ENCODE data around the gene SAFB2.

The SAFB2 gene

DNA sequence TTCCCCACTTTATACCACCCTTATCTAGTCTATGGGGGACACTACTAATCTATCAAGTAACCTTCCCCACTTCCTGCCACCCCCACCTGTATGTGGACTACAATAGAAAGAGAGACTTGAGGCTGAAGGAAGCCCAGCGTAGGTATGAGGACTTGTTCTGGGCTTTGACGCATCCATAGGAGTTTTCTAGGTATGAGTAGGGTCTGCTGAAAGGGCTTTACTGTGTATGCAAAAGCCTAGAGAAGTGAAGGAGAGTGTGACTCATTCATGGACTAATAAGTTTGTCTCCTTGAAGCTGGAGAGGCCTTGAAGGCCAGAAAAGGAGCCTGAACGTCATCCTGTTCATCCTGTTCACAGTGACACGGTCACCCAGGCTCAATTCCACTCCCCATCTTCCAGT lies 76.6 kb downstream of the SAFB2 start:
- no peak for DNase-seq (ENCODE audit: low spot score)
- in situ Hi-C loops (cut with MboI; ENCODE audit: low sequenced_read_pairs, unreplicated experiment): no loop called here
- TF ChIP-seq, protein P1, sequence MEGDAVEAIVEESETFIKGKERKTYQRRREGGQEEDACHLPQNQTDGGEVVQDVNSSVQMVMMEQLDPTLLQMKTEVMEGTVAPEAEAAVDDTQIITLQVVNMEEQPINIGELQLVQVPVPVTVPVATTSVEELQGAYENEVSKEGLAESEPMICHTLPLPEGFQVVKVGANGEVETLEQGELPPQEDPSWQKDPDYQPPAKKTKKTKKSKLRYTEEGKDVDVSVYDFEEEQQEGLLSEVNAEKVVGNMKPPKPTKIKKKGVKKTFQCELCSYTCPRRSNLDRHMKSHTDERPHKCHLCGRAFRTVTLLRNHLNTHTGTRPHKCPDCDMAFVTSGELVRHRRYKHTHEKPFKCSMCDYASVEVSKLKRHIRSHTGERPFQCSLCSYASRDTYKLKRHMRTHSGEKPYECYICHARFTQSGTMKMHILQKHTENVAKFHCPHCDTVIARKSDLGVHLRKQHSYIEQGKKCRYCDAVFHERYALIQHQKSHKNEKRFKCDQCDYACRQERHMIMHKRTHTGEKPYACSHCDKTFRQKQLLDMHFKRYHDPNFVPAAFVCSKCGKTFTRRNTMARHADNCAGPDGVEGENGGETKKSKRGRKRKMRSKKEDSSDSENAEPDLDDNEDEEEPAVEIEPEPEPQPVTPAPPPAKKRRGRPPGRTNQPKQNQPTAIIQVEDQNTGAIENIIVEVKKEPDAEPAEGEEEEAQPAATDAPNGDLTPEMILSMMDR (IDR thresholded peaks at IDR 0.05; ENCODE audit: borderline replicate concordance, control extremely low read depth, extremely low read depth, insufficient read depth, missing control alignments): no peak

DNA sequence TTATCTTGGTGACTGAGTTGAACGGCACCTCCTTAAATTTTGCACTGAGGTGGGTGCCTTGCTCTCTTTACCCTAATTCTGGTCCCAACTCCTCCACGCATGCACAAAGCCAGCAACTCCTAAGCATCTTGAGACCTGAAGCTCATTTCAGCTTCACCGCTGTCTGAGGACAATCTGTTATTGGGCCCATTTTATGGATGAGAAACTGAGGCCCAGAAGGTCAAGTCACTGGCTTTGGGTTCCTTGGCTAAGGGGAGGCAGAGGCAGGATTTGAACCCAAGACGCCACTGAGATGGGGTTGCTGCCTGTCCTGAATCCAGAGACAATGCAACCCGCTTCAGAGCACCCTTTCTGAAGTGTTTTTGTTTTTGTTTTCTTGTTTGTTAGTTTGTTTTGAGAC lies 77.5 kb downstream of the SAFB2 start:
- no peak for DNase-seq (ENCODE audit: low spot score)
- in situ Hi-C loops (cut with MboI; ENCODE audit: low sequenced_read_pairs, unreplicated experiment): no loop called here

GRCh38 chr19:5542665-5543064 lies 79.9 kb downstream of the SAFB2 start:
- in situ Hi-C loops (cut with MboI; ENCODE audit: low sequenced_read_pairs, unreplicated experiment): no loop called here
- TF ChIP-seq, protein P1 (IDR thresholded peaks at IDR 0.05; ENCODE audit: borderline replicate concordance, control extremely low read depth, extremely low read depth, insufficient read depth, missing control alignments): no peak
- no peak for DNase-seq (ENCODE audit: low spot score)

More for the DNA sequence above, 77.5 kb downstream of the SAFB2 start:
- TF ChIP-seq, protein P1 (IDR thresholded peaks at IDR 0.05; ENCODE audit: borderline replicate concordance, control extremely low read depth, extremely low read depth, insufficient read depth, missing control alignments): no peak

DNA sequence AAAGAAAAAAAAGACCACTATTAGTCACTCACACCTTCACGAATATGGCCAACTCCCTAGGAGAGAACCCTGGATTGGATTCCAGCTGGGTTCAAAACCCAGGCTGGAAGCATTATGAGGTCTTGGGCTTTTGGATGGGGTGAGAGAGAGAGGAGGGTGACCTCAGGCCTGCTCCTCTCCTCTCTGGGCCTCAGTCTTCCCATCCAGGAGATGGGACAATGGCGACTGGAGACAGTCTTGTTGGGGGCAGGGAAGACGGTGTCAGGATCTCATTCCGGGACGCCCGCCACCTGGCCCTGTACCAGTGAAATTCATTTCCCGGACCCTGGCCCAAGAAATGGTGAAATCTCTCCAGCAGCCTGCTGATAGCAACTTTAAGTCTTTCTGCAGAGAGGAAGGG lies 81.1 kb downstream of the SAFB2 start:
- no peak for DNase-seq (ENCODE audit: low spot score)
- TF ChIP-seq, protein P1 (IDR thresholded peaks at IDR 0.05; ENCODE audit: borderline replicate concordance, control extremely low read depth, extremely low read depth, insufficient read depth, missing control alignments): no peak
- in situ Hi-C loops (cut with MboI; ENCODE audit: low sequenced_read_pairs, unreplicated experiment): no loop called here

GRCh38 chr19:5540208-5540607 lies 82.4 kb downstream of the SAFB2 start:
- TF ChIP-seq, protein P1 (IDR thresholded peaks at IDR 0.05; ENCODE audit: borderline replicate concordance, control extremely low read depth, extremely low read depth, insufficient read depth, missing control alignments): no peak
- in situ Hi-C loops (cut with MboI; ENCODE audit: low sequenced_read_pairs, unreplicated experiment): no loop called here
- no peak for DNase-seq (ENCODE audit: low spot score)

GRCh38 chr19:5537870-5538269 lies 84.7 kb downstream of the SAFB2 start:
- in situ Hi-C loops (cut with MboI; ENCODE audit: low sequenced_read_pairs, unreplicated experiment): no loop called here
- TF ChIP-seq, protein P1 (IDR thresholded peaks at IDR 0.05; ENCODE audit: borderline replicate concordance, control extremely low read depth, extremely low read depth, insufficient read depth, missing control alignments): no peak
- no peak for DNase-seq (ENCODE audit: low spot score)
